GM18517 (cell line): ENCODE measurements around the gene XYLT1.

Source experiments
- ATAC-seq: cut with Tn5 transposase; IDR thresholded peaks from one replicate; pipeline ENCODE4 v1.9.1; 2021; ENCODE audit warnings: mild to moderate bottlenecking, moderate library complexity; ENCODE audit not compliant: unreplicated experiment

XYLT1 gene

DNA sequence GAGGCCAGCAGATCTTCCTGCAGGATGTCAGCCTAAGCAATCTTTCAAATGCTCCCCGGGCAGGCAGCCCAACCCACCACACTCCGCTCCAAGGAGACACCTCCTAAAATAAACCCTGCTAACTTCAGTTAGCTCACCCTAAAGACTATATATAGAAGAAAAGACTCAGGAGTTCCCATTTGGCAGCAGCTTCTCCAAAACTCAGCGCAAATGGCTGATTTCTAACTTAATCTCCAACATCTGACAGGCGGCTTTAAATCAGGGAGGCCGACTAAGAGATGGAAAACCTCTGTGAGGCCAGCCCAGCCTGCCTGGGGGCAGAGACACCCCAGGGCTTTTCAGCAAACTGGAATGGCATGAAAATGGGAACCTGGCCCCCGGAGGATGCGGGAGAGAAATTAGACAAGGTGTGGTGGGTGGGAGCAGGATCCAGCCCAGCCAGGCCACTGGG is 91.6 kb downstream of the XYLT1 start:
- no peak for ATAC-seq

DNA sequence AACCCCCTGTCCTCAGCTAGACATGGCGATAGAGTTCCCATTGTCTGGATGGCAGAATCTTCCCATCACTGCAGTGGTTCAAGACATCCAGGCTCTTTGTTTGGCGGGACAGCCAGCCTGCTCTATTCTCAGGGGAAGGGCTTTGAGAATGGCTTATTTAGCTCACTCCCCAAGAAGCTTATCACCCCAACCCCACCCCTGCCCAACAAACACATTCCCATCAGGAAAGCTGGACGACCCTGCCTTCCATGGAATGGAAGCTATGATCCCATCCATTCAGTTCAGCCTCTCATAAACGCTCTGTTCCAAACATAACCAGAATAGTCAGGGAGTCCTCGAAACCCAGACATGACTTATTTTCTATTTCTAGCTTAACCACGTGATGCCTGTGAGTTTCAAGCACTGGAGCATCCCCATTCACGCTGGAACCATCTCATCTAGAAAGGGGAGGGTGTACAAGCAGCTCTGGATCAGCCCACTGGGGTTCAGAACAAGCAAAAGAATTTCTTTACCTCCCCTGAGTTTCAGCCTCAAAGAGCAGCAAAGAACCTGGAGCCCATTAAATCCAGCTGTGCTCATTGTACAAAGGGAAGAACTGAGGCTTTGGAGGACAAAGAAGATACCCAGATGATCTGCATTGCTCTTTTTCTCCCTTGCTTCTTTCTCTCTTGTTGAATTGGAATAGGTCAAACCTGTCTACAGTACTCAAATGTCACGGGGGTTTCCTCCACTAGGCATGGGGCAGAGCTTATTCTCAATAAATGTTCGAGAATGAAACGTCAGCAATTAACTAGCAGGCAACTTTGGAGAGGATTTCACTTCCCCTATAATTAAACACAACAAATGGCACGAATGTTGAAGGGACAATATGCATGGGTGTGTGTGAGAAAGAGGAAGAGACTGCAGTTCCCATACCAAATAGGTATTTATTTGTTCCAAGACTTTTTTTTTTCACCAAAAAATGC is 93.1 kb downstream of the XYLT1 start:
- no peak for ATAC-seq

DNA sequence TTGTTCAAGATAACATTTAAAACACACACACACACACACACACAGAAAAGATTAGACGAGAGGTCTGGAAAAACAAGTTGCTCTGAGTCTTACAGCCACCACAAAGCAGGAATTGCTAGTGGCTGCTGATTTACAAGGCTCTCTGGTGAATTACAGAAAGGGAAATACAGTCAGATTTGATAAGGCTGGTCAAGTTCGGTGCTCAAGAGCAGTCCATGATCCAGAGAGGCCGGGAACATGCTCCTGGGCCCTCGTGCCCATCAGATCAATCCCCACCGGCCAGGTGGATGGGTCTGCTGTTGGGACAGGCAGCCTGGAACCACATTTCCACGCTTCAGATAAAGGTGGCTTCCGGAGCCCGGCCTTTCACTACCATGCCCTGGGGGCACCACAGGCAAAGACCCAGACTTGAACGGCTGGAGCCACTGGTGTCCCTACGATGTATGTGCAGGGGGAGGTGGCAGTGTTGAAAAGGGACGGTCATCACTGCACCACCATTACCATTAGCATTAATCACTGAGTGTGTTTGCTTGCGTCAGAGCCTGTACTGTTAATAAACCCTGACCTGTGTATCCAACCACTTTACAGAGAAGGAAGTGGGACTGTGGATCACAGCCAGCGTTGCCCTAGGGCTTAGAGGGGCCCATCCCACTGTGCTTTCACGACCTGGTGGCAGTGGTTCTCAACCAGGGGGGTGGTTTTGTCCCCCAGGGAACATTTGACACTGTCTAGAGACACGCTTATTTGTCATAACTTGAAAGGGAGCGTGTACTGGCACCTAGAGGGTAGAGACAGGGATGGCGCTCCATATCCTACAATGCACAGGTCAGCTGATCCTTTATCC is 95.1 kb downstream of the XYLT1 start:
- no peak for ATAC-seq

DNA sequence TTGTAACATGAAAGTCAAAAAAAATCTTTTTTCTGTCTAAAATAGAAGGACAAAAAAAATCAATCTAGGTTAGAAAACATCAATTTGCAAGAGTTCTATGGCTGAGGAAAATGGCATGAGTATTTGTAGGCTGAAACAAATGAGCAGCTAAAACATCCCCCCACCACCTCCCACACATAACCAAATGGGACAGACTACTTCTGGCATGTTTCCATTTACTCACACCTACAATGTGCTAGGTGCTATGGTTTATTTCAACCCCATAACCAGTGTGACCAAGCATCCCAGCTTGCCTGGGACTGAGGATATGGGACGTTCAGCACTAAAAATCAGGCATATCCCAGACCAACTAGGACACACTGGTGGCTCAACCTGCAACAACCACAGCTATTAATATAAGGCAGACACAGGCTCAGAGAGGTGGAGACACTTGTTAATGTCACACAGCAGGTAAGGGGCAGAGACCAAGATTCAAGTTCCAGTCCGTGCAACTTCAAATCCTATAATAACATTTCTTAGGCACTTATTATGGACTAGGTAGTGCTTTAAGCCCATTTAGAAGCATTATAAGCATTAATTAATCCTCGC is 96.0 kb downstream of the XYLT1 start:
- ATAC-seq: no peak

DNA sequence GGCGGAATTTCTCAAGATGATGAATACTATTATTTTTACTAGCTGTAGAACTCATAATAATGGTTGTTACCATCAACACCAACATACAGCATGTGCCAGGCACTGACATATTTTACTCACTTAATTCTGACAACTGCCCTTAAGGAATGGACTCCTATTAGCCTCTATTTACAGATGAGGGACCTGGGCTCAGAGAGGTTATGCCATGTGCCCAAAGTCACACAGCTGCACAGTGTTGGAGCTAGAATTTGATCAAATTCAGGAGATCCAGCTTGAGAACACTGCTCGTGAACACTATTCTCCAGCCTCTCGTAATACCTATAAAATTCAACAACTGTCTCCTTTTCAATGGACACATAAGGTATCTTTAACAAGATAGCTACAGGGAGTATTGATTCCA is 97.2 kb downstream of the XYLT1 start:
- ATAC-seq: no peak

DNA sequence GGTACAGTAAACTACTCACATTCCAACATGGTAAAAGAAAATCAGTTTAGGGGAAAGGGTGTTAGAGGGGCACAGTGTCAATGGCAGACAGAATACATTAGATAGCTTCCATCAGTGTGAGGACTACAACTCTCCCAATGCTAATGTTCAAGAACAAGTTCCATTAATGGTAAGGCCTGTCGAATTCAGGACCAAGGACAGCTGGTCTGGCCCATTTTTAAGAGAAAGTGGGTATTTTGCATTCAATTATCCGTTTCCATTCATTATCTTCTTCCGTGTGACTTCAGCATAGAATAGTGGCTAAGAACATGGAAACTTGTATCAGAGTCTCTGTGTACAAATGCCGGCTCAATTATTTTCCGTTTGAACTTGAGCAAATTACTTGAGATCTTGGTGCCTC is 98.4 kb downstream of the XYLT1 start:
- no peak for ATAC-seq

DNA sequence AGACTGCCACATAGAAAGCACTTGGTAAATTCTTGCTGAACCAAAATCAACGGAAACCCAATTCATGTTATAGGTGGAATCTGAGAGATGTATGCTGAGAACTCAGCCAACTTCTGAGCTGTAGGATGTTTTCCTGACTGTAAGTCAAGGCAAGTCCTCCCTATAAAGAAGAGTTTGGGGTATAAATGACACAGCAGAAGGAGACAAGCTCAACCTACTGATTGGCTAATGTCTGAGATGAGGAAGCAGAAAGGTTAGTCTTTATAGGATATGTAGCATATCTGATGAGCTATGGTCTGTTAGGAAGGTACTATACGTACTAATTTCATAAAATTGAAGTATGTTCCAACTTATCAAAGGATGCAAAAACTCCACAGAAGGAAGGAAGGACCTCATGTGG is 99.5 kb downstream of the XYLT1 start:
- ATAC-seq: no peak

DNA sequence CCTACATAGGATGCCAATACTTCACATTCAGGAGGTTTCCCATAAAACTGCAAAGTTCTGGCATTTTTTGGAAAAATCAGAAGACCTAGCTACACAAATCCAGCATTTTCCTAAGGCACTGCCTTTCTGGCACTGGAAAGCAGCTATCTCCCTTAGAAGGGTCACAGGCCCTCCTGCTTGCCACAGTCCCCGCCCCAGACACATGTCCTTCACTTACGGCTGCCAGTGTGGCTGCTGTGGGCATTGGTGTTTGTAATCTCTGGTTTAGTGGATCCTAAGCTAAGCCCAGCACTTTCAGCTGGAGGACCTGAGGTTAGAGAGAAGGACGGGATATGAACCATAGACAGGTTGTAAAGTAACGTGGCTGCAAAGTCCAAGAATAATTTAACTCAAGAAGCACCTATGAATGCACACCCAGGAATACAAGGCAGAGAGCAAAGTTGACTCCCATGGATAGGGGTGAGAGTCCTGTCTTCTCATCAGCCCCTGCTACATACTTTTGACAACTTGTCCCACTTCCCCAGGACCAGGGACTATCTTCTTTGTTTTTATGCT is 100.0 kb downstream of the XYLT1 start:
- no peak for ATAC-seq

DNA sequence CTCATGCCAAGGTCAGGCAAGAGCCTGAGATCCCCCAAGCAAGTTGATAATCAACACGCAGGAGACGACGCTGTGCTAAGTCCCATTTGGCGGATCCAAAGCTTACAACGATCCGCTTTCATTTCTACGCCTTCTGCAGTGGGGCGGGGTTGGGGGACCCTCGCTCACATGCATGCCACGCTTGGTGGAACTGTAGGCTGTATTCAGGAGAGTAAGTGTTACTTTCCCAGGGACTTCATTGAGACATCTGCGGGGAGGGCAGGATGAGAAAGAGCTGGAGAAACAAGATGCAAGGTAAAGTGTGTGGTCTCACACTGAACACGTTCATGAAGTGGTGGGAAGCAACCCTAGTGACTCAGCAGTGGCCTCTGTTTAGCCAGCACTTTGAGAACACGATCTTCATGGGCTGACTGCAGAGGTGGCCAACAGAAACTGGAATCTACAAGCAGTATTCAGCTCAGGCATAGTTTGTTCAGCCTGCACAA is 100.5 kb downstream of the XYLT1 start:
- no peak for ATAC-seq

DNA sequence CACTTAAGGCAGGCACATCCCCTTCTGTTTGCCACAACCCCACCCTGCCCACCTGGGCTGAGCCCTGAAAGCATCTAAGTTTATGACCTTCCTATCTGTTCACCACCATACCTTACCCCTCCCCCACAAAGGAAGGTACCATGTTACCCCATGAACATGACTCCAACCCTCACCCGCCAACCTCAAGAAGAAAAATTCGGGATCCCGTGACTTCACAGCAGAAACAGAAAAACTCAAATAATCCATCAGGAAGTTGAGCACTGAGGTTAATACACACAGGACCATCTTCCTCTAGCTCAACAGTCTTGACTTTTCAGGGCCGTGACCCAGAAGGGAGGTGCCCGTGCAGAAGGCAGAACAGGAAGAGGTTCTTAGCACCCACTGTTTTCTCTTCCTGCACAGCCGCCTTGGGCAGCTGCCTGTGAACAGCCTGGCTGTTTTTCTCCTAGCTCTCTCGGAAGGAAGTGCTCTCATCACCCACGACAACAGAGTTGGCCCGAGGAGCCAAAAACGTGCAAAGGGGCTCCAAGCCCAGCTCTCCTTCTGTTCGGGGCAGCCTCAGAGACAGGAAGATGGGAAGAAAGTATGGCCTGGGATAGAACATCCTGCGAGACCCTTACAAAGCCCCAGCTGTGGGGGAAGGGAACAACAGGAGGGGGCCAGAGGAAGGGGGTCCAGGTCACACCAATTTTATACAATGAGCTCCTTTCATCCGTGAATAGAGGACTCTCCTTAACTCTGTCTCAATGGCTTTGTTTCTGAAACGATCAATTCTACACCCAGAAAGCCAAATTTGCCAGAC is 101.1 kb downstream of the XYLT1 start:
- no peak for ATAC-seq

DNA sequence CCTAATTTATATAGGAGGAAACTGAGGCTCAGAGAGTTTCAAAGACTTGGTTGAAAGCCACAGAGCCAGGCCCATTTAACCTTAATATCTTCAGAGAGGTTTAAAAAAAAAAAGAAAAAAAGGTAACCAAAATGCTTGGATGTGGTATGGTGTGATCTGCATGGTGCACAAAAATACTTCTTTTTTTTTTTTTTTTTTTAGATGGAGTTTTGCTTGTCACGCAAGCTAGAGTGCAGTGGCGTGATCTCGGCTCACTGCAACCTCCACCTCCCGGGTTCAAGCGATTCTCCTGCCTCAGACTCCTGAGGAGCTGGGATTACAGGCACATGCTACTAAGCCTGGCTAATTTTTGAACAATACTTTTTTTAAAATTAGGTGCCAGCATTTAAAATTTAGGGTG is 101.8 kb downstream of the XYLT1 start:
- no peak for ATAC-seq

DNA sequence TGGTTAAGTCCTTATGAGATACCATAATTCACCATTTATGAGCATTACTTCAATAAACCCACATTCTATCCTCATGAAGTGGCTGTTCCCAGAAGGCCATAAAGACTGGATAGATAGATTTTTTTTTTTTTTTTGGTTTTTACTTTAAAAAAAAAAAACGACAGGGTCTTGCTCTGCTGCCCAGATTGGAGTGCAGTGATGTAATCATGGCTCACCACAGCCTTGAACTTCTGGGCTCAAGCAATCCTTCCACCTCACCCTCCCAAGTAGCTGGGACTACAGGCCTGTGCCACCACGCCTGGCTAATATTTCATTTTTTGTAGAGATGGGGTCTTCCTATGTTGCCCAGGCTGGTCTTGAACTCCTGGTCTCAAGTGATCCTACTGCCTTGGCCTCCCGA is 102.3 kb downstream of the XYLT1 start:
- no peak for ATAC-seq

DNA sequence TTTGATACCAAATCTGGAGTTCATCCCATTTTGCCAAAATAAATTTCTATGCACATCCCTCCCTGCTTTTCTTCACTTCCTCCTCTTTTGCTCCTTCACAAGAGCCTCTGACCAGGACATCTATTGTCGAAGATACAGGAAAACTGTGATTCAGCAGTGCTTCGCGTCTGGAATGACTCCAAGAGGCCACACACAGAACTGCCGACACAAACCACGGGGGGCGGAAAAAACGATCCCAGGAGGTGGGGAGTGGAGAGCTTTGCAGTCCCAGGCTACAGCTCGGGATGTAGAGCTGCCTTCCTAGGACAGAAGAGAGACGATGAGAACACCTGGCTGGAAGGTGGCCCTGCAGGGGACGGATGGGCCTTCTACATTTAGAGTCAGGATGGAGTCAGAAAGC is 102.8 kb downstream of the XYLT1 start:
- ATAC-seq: no peak

DNA sequence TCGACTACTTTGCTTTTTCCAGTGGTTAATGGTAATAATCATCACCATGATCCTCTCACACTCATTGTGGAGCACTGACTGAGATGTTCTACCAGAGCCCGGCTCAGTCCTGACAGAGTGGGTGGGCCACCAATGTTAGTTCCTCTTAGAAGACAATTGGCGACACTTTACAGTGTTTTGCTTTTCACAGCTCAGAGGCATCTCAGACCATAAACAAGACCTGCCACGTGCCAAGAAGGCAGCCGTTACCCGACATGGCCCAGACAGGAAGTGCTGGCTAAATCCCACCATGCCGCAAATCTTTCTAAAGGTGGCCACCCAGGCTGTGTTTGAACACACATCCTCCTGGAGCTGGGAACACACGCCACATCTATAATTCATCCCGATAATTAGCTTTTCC is 103.7 kb downstream of the XYLT1 start:
- no peak for ATAC-seq

DNA sequence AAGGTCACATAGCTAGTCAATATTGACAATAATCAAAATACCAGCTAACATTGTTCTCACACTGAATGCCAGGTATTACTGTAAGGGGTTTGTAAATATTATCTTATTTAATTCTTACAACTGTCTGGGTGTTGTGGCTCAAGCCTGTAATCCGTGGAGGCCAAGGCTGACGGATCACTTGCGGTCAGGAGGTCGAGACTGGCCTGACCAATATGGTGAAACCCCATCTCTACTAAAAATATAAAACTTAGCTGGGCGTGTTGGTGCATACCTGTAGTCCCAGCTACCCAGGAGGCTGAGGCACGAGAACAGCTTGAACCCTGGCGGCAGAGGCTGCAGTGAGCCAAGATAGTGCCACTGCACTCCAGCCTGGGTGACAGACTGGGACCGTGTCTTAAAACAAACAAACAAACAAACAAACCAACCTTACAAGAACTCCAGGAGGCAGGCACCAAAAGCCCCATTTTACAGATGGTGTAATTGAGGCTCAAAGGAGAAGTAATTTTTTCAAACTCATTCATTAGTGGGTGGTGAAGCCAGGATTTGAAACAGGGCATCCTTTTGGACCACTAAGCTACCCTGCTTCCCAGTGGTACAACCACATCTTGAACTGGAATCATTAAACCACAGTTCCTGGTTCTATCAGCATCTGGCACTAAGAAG is 104.3 kb downstream of the XYLT1 start:
- no peak for ATAC-seq

DNA sequence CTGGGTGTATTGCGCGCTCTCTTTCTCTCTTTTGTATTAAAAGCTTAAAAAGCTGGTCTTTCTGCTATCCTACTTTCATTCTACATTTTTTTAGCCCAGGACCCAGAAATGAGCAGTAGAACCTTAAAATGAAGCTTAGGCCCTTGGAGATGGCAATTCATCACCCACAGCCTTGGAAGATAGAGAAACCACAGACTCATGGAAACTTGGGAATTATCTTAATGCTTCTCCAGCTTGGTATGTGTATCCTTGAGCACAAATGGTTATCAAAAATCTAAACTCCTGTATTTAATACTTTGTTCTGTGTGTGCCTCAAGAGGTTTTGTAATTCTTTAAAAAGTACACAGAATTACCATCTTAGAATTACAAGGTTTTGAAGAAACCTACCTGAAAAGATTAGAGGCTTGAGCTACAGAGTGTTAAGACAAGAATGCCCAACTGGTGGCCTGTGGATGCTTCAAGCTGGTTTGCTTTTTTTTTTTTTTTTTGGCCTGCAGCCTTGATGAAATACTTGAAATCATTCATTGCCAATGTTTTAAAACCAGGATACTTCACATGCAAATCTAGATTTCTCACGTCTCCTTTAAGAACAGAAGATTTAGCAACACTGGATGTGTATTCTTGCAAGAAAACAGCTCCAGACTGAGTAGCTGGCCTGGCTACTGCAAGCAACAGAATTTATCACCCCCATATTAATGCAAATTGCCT is 105.0 kb downstream of the XYLT1 start:
- ATAC-seq: no peak

DNA sequence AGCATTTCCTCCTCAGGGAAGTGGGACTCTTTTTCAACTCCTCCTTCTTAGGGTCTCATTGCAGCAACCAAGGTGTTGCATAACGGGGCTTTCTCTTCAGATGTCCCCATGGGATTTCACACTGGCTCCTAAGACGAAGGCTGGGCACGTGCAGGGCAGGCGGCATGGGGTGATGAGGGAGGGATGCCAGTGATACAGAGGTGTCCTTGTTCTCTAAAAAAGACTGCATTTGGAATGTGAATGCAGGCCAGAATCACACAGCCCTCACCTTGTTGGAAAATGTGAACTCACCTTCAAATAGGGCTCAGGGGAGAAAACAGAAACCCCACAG is 105.6 kb downstream of the XYLT1 start:
- ATAC-seq: no peak

DNA sequence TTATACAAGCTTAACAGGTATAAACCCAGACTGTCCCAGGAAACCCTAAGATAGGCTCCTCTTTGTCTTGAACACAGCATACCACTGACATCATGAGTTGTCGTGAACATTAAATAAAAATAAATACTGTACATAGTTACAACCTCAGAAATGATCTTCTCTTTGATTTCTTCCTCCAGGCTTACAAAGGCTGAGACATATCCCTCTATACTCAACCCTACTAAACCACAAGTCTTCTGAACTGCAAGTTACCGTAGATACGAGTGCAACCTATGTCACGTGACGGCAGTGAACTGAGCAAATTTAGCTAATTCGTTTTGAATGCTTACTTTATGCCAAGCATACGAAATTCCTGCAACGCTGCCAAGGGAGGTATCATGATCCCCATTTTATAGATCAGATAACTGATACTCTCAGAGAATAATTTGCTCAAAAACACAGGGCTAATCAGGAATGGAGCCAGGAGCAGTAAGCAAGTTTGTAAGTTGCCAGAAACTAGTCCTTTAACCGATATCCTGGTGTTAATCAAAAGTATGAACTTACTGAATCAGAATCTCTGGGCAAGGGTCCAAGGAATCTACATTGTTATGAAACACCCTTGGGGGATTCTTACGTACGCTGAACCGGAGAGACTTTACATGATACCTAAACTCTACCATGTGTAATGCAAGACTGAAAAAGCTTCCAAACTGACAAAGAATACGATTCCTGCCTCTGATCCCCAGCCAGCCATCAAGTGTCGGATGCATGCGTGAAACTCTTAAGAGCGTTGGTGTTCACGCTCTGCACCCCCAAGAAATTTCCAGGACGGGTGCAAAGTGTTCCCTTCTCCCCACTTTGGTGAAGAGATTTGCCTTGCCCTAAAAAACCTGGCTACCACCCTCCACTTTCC is 106.2 kb downstream of the XYLT1 start:
- no peak for ATAC-seq
